Erythroblast (primary cell): ENCODE results near the gene FBLIM1.

ENCODE experiments used
- GATA1 ChIP-seq: IDR thresholded peaks from 2 replicates; pipeline ENCODE4 v1.6.1; 2011; ENCODE audit warnings: low read depth, mild to moderate bottlenecking, control low read depth, low read length, moderate library complexity
- POLR2A ChIP-seq: IDR thresholded peaks from 2 replicates; pipeline ENCODE4 v1.6.1; 2011; ENCODE audit warnings: mild to moderate bottlenecking, low read length

- TF ChIP-seq POLR2A (no peak), GATA1 (no peak)
Observed at GRCh38 chr1:15720861-15721260, 37.7 kb upstream of the FBLIM1 start.
